Smooth muscle cell (in vitro differentiated cells): ENCODE data around the gene CLIP2. TPM values are rescaled to one million over a fixed set of nuclear protein-coding genes. Genes with fewer than 3 reads are reported as not detected.
"Not testable (repeated sequence)": the region's sequence is repeated elsewhere in the genome, so short reads cannot be mapped to it uniquely, and the experiment has no call there.

Experiments
- DNase-seq: peaks from one replicate; lab custom pipeline; 2025; ENCODE audit not compliant: unreplicated experiment; lab: John Stamatoyannopoulos, UW
- H2AFZ ChIP-seq: fragments of 200-600 bp; sonication (generic); 2 replicates; pipeline ENCODE4 v1.6.0; 2016; ENCODE audit warnings: antibody characterized with exemption, low read depth, mild to moderate bottlenecking
- H3F3A ChIP-seq: fragments of 200-600 bp; sonication (generic); 2 replicates; pipeline ENCODE4 v1.6.0; 2017; ENCODE audit warnings: antibody characterized with exemption, low read depth
- H3K27ac ChIP-seq: fragments of 200-600 bp; sonication (generic); 2 replicates; pipeline ENCODE4 v1.5.1; 2016; ENCODE audit warnings: low read depth, mild to moderate bottlenecking
- H3K27me3 ChIP-seq: fragments of 200-600 bp; sonication (generic); 2 replicates; pipeline ENCODE4 v1.6.1; 2016; ENCODE audit warnings: low read depth, mild to moderate bottlenecking
- H3K36me3 ChIP-seq: fragments of 200-600 bp; sonication (generic); 2 replicates; pipeline ENCODE4 v1.5.1; 2016; ENCODE audit warnings: low read depth
- H3K4me1 ChIP-seq: fragments of 200-600 bp; sonication (generic); 2 replicates; pipeline ENCODE4 v1.5.1; 2016; ENCODE audit warnings: low read depth
- H3K4me2 ChIP-seq: fragments of 200-600 bp; sonication (generic); 2 replicates; pipeline ENCODE4 v1.6.0; 2016; ENCODE audit warnings: mild to moderate bottlenecking
- H3K4me3 ChIP-seq: fragments of 200-600 bp; sonication (generic); 2 replicates; pipeline ENCODE4 v1.5.1; 2016; ENCODE audit warnings: mild to moderate bottlenecking
- H3K79me2 ChIP-seq: fragments of 200-600 bp; sonication (generic); 2 replicates; pipeline ENCODE4 v1.6.0; 2016; ENCODE audit warnings: low read depth, mild to moderate bottlenecking
- H3K9ac ChIP-seq: fragments of 200-600 bp; sonication (generic); 2 replicates; pipeline ENCODE4 v1.6.0; 2016; ENCODE audit warnings: low read depth
- H3K9me3 ChIP-seq: fragments of 200-600 bp; sonication (generic); replicated peaks from 2 replicates; pipeline ENCODE4 v1.5.1; 2016; ENCODE audit warnings: low read depth
- H4K20me1 ChIP-seq: fragments of 200-600 bp; sonication (generic); 2 replicates; pipeline ENCODE4 v1.6.0; 2016; ENCODE audit warnings: low read depth
- WGBS: methylation state at CpG from one replicate; pipeline ENCODE4 v1.1.7; 2016; ENCODE audit warnings: low lambda C conversion rate; 5-methylcytosine and 5-hydroxymethylcytosine counted together
- polyA plus RNA-seq: library from polyadenylated mRNA; unstranded; fragments of >200 nt; fragmentation: Nextera tagmentation; extraction: Ambion mirVana; gene quantifications from 2 replicates; pipeline ENCODE4 v1.2.1, GENCODE V29; 2016
- total RNA-seq: library from RNA; depleted of rRNA; stranded (reverse); fragments of >200 nt; gene quantifications from 2 replicates; pipeline ENCODE4 v1.2.3, GENCODE V29; 2014
- TF ChIP-seq, protein P1 (sequence below): fragments of 200-600 bp; sonication (generic); IDR thresholded peaks from 2 replicates; pipeline ENCODE4 v1.5.1; 2017; ENCODE audit warnings: borderline replicate concordance, mild to moderate bottlenecking, antibody characterized with exemption; ENCODE audit not compliant: insufficient read depth, poor library complexity, severe bottlenecking

The CLIP2 gene
- total and polyA plus RNA-seq, 2 experiments from 2014 or later = 12.1 to 23.3 TPM

- H4K20me1 ChIP-seq = no peaks in the 10 kb centered on the region
- no peak overlapping the region for H3K4me2 ChIP-seq
- 97% methylated on average over 21 of the region's 21 CpGs for WGBS
- no peaks in the 10 kb centered on the region for H3K27me3 ChIP-seq
- no peaks in the 10 kb centered on the region for H3K36me3 ChIP-seq
- no peaks in the 10 kb centered on the region for H3K4me1 ChIP-seq
- no peak for DNase-seq
- no peaks in the 10 kb centered on the region for H3F3A ChIP-seq
- TF ChIP-seq, protein P1, sequence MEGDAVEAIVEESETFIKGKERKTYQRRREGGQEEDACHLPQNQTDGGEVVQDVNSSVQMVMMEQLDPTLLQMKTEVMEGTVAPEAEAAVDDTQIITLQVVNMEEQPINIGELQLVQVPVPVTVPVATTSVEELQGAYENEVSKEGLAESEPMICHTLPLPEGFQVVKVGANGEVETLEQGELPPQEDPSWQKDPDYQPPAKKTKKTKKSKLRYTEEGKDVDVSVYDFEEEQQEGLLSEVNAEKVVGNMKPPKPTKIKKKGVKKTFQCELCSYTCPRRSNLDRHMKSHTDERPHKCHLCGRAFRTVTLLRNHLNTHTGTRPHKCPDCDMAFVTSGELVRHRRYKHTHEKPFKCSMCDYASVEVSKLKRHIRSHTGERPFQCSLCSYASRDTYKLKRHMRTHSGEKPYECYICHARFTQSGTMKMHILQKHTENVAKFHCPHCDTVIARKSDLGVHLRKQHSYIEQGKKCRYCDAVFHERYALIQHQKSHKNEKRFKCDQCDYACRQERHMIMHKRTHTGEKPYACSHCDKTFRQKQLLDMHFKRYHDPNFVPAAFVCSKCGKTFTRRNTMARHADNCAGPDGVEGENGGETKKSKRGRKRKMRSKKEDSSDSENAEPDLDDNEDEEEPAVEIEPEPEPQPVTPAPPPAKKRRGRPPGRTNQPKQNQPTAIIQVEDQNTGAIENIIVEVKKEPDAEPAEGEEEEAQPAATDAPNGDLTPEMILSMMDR = no peak
- no peaks in the 10 kb centered on the region for H3K79me2 ChIP-seq
- no peak overlapping the region for H3K27ac ChIP-seq
- no peak overlapping the region for H3K9ac ChIP-seq
- H3K9me3 ChIP-seq = no peaks in the 10 kb centered on the region
- no peak overlapping the region for H3K4me3 ChIP-seq
- no peak overlapping the region for H2AFZ ChIP-seq
Observed at GRCh38 chr7:74388880-74389415, 99.7 kb downstream of the CLIP2 start.

DNA sequence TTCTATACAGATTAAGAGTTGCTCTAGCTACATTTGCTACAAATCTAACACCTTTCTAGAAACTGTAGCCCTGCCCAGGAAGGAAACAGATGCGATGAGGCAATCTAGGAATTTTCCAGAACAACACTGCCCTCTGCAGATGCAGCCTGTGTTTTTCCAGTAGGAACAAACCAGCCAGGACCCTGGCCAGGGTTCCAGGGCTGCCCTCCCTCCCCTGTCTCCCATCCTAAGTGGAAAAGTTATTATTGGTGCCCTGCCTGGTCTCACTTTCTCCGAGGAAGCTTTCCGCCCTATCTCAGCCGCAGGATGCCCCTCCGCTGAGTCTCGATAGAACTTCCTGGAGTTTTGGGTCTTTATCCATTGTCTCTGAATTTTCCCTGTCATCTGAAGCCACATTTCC lies 104.5 kb downstream of the CLIP2 start:
- not testable (repeated sequence) for DNase-seq, H2AFZ ChIP-seq, H3F3A ChIP-seq, H3K36me3 ChIP-seq, H3K9ac ChIP-seq, H3K4me1 ChIP-seq, H3K9me3 ChIP-seq, H3K27me3 ChIP-seq, H3K79me2 ChIP-seq, H4K20me1 ChIP-seq, H3K27ac ChIP-seq, H3K4me3 ChIP-seq, H3K4me2 ChIP-seq
- TF ChIP-seq, protein P1 = peak; percentile 32
- WGBS = 69% methylated on average over 6 of the region's 6 CpGs

DNA sequence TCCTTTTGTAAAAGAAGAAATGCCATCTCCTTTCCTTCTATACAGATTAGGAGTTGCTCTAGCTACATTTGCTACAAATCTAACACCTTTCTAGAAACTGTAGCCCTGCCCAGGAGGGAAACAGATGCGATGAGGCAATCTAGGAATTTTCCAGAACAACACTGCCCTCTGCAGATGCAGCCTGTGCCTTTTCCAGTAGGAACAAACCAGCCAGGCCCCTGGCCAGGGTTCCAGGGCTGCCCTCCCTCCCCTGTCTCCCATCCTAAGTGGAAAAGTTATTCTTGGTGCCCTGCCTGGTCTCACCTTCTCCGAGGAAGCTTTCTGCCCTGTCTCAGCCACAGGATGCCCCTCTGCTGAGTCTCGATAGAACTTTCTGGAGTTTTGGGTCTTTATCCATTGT lies 105.4 kb downstream of the CLIP2 start:
- not testable (repeated sequence) for H3F3A ChIP-seq, H2AFZ ChIP-seq, H3K27me3 ChIP-seq, H3K27ac ChIP-seq, H3K9ac ChIP-seq, H3K4me1 ChIP-seq, H3K4me3 ChIP-seq, H3K79me2 ChIP-seq, H3K9me3 ChIP-seq, H4K20me1 ChIP-seq, H3K36me3 ChIP-seq, DNase-seq, H3K4me2 ChIP-seq
- WGBS = 56% methylated on average over 3 of the region's 3 CpGs
- TF ChIP-seq, protein P1 = peak; percentile 18

DNA sequence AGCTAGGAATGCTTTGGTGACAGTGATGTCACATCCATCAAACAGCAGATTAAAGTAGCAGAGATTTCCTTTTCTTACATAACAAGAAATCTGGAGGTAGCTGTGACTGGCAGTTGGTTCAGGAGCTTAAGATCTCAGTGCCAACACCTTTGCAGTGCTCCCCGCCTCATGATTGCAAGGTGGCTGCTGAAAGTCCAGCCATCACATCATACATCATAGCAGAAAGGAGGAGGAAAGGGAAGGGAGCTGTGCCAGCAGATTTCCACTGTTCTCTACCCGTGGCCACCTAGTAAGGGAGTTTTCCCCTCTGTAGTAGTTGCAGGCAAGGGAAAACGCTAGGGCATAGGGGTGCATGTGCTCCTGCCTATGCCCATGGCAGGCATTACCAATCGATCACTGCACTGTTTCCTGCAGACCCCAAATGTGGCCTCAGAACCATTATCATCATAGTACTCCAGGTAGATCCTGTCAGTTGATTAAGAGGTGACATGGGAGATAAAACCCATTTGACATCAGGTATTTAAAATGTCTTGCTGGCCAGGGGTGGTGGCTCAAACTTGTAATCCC lies 106.6 kb downstream of the CLIP2 start:
- Histone ChIP-seq H4K20me1 (no peaks in the 10 kb centered on the region), H3K9ac (no peak overlapping the region), H3K4me2 (no peak overlapping the region), H3K4me3 (no peak overlapping the region), H3K27ac (no peak overlapping the region), H3K4me1 (no peaks in the 10 kb centered on the region), H3K27me3 (no peaks in the 10 kb centered on the region), H3K79me2 (no peaks in the 10 kb centered on the region), H3K9me3 (no peaks in the 10 kb centered on the region), H3F3A (no peaks in the 10 kb centered on the region), H2AFZ (no peak overlapping the region), H3K36me3 (no peaks in the 10 kb centered on the region)
- WGBS = 90% methylated on average over 4 of the region's 4 CpGs
- no peak for DNase-seq
- TF ChIP-seq, protein P1 = no peak
